HepG2 (cell line): Measurements from ENCODE around the gene HNRNPM. TPM values are rescaled to one million over a fixed set of nuclear protein-coding genes. Genes with fewer than 3 reads are reported as not detected.

Source experiments
- ATAC-seq: fragments of 200-7000 bp; cut with Tn5 transposase; 3 replicates; pipeline ENCODE4 v1.9.1; 2020; ENCODE audit warnings: mild to moderate bottlenecking, moderate library complexity
- BruUV-seq: library from RNA; stranded (reverse); fragments of 400-500 nt; replicated peaks from 2 replicates; lab custom pipeline; 2021; lab: Mats Ljungman, UMichigan
- CTCF ChIA-PET: fragments of 300-600 bp; formaldehyde crosslinking; extraction: SDS; loops from one replicate; lab custom pipeline; 2021; ENCODE audit warnings: low total read pairs, inconsistent platforms, low intra/inter-chr PET ratio; lab: Yijun Ruan, JAX
- POLR2A ChIA-PET: fragments of 350-600 bp; sonication (Branson Sonifier 250); formaldehyde crosslinking; loops from one replicate; lab custom pipeline; 2020; ENCODE audit warnings: antibody characterized with exemption, inconsistent platforms; lab: Yijun Ruan, JAX
- DNase-seq: peaks from one replicate; pipeline ENCODE4 v3.0.0-alpha.2; 2015; ENCODE audit warnings: low spot score
- FAIRE-seq: peaks from 3 replicates; lab custom pipeline; 2011; peaks lifted over from hg19 to GRCh38; lab: Jason Lieb, UNC
- H2AFZ ChIP-seq: one replicate; pipeline ENCODE4 v1.6.1; 2011; ENCODE audit warnings: low read length, inconsistent platforms
- H3K27ac ChIP-seq: fragments of 300-600 bp; 3 replicates; pipeline ENCODE4 v1.8.0; 2011; ENCODE audit warnings: mixed run types, mild to moderate bottlenecking, mixed read lengths, low read length, inconsistent platforms; ENCODE audit not compliant: insufficient read depth; ENCODE audit errors: extremely low read length
- H3K27me3 ChIP-seq, 2 experiments: fragments of 200-600 bp in 1 of 2; 2 replicates in 1 of 2; 3 replicates in 1 of 2; pipeline versions ENCODE4 v1.6.0 to v1.8.0; 2011; ENCODE audit warnings: low read length in 2 of 2, mild to moderate bottlenecking in 2 of 2, moderate library complexity in 2 of 2, inconsistent platforms in 1 of 2; ENCODE audit not compliant: insufficient read depth in 2 of 2, control insufficient read depth in 1 of 2
- H3K36me3 ChIP-seq, 2 experiments: fragments of 200-600 bp in 1 of 2; replicated peaks in 1 of 2; 2 replicates in 1 of 2; 3 replicates in 1 of 2; pipeline versions ENCODE4 v1.5.1 to v1.8.0; 2011; ENCODE audit warnings: low read length in 2 of 2, inconsistent platforms in 1 of 2; ENCODE audit not compliant: insufficient read depth in 2 of 2, control insufficient read depth in 1 of 2
- H3K4me1 ChIP-seq: 2 replicates; pipeline ENCODE4 v1.5.1; 2012; ENCODE audit warnings: low read length, inconsistent platforms; ENCODE audit not compliant: insufficient read depth
- H3K4me2 ChIP-seq: 2 replicates; pipeline ENCODE4 v1.6.0; 2011; ENCODE audit warnings: low read depth, low read length, inconsistent platforms
- H3K4me3 ChIP-seq, 3 experiments: fragments of 200-600 bp in 1 of 3; sonication (generic), shearing (Covaris generic) in 1 of 3; replicated peaks in 1 of 3; 2 replicates each; pipeline ENCODE4 v1.5.1; 2011 to 2016; ENCODE audit warnings: low read length in 3 of 3, inconsistent platforms in 2 of 3, low read depth in 2 of 3, mild to moderate bottlenecking in 2 of 3, control low read depth in 1 of 3, mixed read lengths in 1 of 3; ENCODE audit not compliant: insufficient read depth in 1 of 3
- H3K79me2 ChIP-seq: one replicate; pipeline ENCODE4 v1.6.1; 2011; ENCODE audit warnings: low read length, inconsistent platforms; ENCODE audit not compliant: insufficient read depth
- H3K9ac ChIP-seq: 2 replicates; pipeline ENCODE4 v1.6.0; 2011; ENCODE audit warnings: mild to moderate bottlenecking, low read depth, low read length, inconsistent platforms; ENCODE audit not compliant: insufficient read depth
- H3K9me3 ChIP-seq: 2 replicates; pipeline ENCODE4 v1.5.1; 2012; ENCODE audit warnings: mild to moderate bottlenecking, low read length
- H4K20me1 ChIP-seq: 2 replicates; pipeline ENCODE4 v1.6.0; 2011; ENCODE audit warnings: inconsistent platforms, mild to moderate bottlenecking, low read length, moderate library complexity; ENCODE audit not compliant: insufficient read depth
- BRCA1 ChIP-seq: sonication (generic); formaldehyde crosslinking; IDR thresholded peaks from 2 replicates; pipeline ENCODE4 v1.4.0; 2020; ENCODE audit warnings: missing genetic modification reagents
- CHCHD3 ChIP-seq: sonication (generic); formaldehyde crosslinking; IDR thresholded peaks from 2 replicates; pipeline ENCODE4 v1.8.0; 2022; ENCODE audit warnings: mild to moderate bottlenecking, missing genetic modification reagents, moderate library complexity
- DNMT1 ChIP-seq: sonication (generic); formaldehyde crosslinking; IDR thresholded peaks from 2 replicates; pipeline ENCODE4 v1.5.1; 2020; ENCODE audit warnings: mild to moderate bottlenecking, missing genetic modification reagents
- LBX2 ChIP-seq: sonication (generic); formaldehyde crosslinking; IDR thresholded peaks from 2 replicates; pipeline ENCODE4 v1.5.0; 2020; ENCODE audit warnings: missing genetic modification reagents, mild to moderate bottlenecking, borderline replicate concordance
- MED8 ChIP-seq: sonication (generic); formaldehyde crosslinking; IDR thresholded peaks from 2 replicates; pipeline ENCODE4 v1.8.1; 2023; ENCODE audit warnings: mild to moderate bottlenecking, missing genetic modification reagents; ENCODE audit not compliant: insufficient replicate concordance
- RXRA ChIP-seq: sonication (generic); formaldehyde crosslinking; IDR thresholded peaks from 2 replicates; pipeline ENCODE4 v1.5.1; 2020; ENCODE audit warnings: missing genetic modification reagents
- SKI ChIP-seq: fragments of 450-650 bp; IDR thresholded peaks from one replicate; pipeline ENCODE4 v1.6.1; 2018; ENCODE audit warnings: mild to moderate bottlenecking; ENCODE audit not compliant: partially characterized antibody
- SP1 ChIP-seq, 2 experiments: fragments of 450-650 bp in 1 of 2; sonication (generic) in 1 of 2; formaldehyde crosslinking in 1 of 2; IDR thresholded peaks; 2 replicates each; pipeline versions ENCODE4 v1.4.0 to v1.6.1; 2016 to 2020; ENCODE audit warnings: missing genetic modification reagents in 1 of 2
- STAG1 ChIP-seq: sonication (generic); formaldehyde crosslinking; IDR thresholded peaks from 2 replicates; pipeline ENCODE4 v1.4.0; 2020; ENCODE audit warnings: missing genetic modification reagents
- TAF15 ChIP-seq: fragments of 200-400 bp; formaldehyde crosslinking; IDR thresholded peaks from one replicate; pipeline ENCODE4 v1.6.1; 2018; ENCODE audit warnings: mild to moderate bottlenecking, low read depth, low read length; ENCODE audit not compliant: poor library complexity, severe bottlenecking
- ZMAT5 ChIP-seq: sonication (generic); formaldehyde crosslinking; IDR thresholded peaks from 2 replicates; pipeline ENCODE4 v1.5.0; 2020; ENCODE audit warnings: mild to moderate bottlenecking, low read depth, missing genetic modification reagents, borderline replicate concordance
- ZNF160 ChIP-seq: sonication (generic); formaldehyde crosslinking; IDR thresholded peaks from 2 replicates; pipeline ENCODE4 v1.8.0; 2022; ENCODE audit warnings: mild to moderate bottlenecking, inconsistent platforms, missing genetic modification reagents
- ZNF598 ChIP-seq: sonication (generic); formaldehyde crosslinking; IDR thresholded peaks from 2 replicates; pipeline ENCODE4 v1.5.1; 2020; ENCODE audit warnings: mild to moderate bottlenecking, missing genetic modification reagents, borderline replicate concordance
- ZNF614 ChIP-seq: IDR thresholded peaks from 2 replicates; pipeline ENCODE4 v1.6.1; 2018; ENCODE audit warnings: missing biosample characterization, missing genetic modification reagents, inconsistent platforms, borderline replicate concordance
- ZNF746 ChIP-seq: sonication (generic); formaldehyde crosslinking; IDR thresholded peaks from 2 replicates; pipeline ENCODE4 v1.8.0; 2022; ENCODE audit warnings: mild to moderate bottlenecking, missing genetic modification reagents
- WGBS: methylation state at CpG from one replicate; pipeline ENCODE4 v1.1.6; 2017; ENCODE audit warnings: low lambda C conversion rate; 5-methylcytosine and 5-hydroxymethylcytosine counted together
- in situ Hi-C: cut with HindIII; loops from 2 replicates; pipeline ENCODE4 v1.10.0; 2017; ENCODE audit warnings: low pct_unique_long_range_greater_than_20kb; ENCODE audit not compliant: extremely low pct_ligation_motif_present
- intact Hi-C: fragments of 100-400 bp; cut with micrococcal nuclease; formaldehyde crosslinking; loops from one replicate; pipeline ENCODE4 v1.10.0; 2022; ENCODE audit not compliant: unreplicated experiment
- polyA plus RNA-seq, 8 experiments: library from polyadenylated mRNA; depleted of rRNA in 3 of 8; stranded (reverse) in 7 of 8; unstranded in 1 of 8; fragments of >200 nt; fragmentation: Illumina TruSeq in 4 of 8; extraction: Trizol in 4 of 8; gene quantifications; 2 replicates each; pipeline versions ENCODE4 v1.2.1 to v1.2.3, GENCODE V29; 2011 to 2016; ENCODE audit warnings: low read depth in 4 of 8, missing spikeins in 1 of 8, mixed read lengths in 1 of 8; ENCODE audit not compliant: insufficient read depth in 1 of 8
- total RNA-seq, 5 experiments: library from RNA; depleted of rRNA; stranded (reverse); fragments of >200 nt; fragmentation: Illumina TruSeq; extraction: Trizol; gene quantifications; 2 replicates each; pipeline ENCODE4 v1.2.3, GENCODE V29; 2016; ENCODE audit warnings: low read depth in 1 of 5

The HNRNPM gene
- total and polyA plus RNA-seq, 2 of the 13 experiments (the other 11 are each of a cell fraction or from before 2014, with no cell fraction given) = 56.7 to 102 TPM

- POLR2A ChIA-PET = interaction anchor here (1.1 to 2.8 kb wide), 6 partner anchors 9 to 81 kb away, joined by 3 to 17 read pairs (median 4); partner anchors contain the start of genes HNRNPM and ZNF414
- no peak for DNase-seq
- in situ Hi-C loops (no loop called here), intact Hi-C loops (no loop called here)
- FAIRE-seq = no peak
- Histone ChIP-seq H3K4me3 (no peak overlapping the region), H3K9me3 (no peaks in the 10 kb centered on the region), H3K27me3 (peaks cover 0 to 14% of the 10 kb centered on the region in 2 experiments; a peak in 3 of 5 replicates), H3K27ac (no peak overlapping the region), H3K4me1 (peaks cover 34% of the 10 kb centered on the region), H3K4me2 (0 out of 2 replicates have a peak overlapping the region, but pooled peaks have one; percentile 98), H3K79me2 (no peaks in the 10 kb centered on the region), H3K9ac (no peak overlapping the region), H3K36me3 (no peaks in the 10 kb centered on the region), H2AFZ (no peak overlapping the region), H4K20me1 (no peaks in the 10 kb centered on the region)
- ATAC-seq = no peak
- BruUV-seq = no TSS peak
- CTCF ChIA-PET = interaction anchor here (0.9 kb wide), 1 partner anchor 93 kb away, joined by 3 read pairs; no protein-coding TSS in a partner anchor
- peak; percentile 7; the same call in 1 of the 2 replicates for TF ChIP-seq ZNF746 (CRISPR knock-in tag)
- no peak for TF ChIP-seq CHCHD3 (CRISPR knock-in tag)
- WGBS = 61% methylated on average over 6 of the region's 6 CpGs
These were observed 60.1 kb downstream of the HNRNPM start for GRCh38 chr19:8504919-8505318.

- H3K9me3 ChIP-seq = no peaks in the 10 kb centered on the region
- peak; percentile 58 for DNase-seq
- no peaks in the 10 kb centered on the region for H3K79me2 ChIP-seq
- intact Hi-C loops = loop anchor here (2.0 kb wide), 1 partner anchor 165 kb away; no protein-coding TSS in a partner anchor
- 0% methylated on average over 3 of the region's 56 CpGs for WGBS
- in situ Hi-C loops = no loop called here
- ChIA-PET POLR2A (interaction anchor here (1.0 to 2.8 kb wide), 7 partner anchors 8 to 91 kb away, joined by 3 to 17 read pairs (median 4); partner anchors contain the start of genes HNRNPM and ZNF414), CTCF (interaction anchor here (0.9 kb wide), 1 partner anchor 94 kb away, joined by 3 read pairs; no protein-coding TSS in a partner anchor)
- peaks cover 0 to 8% of the 10 kb centered on the region in 2 experiments; a peak in 1 of 5 replicates for H3K27me3 ChIP-seq
- H3K36me3 ChIP-seq = no peaks in the 10 kb centered on the region
- H2AFZ ChIP-seq = no peak overlapping the region
- ATAC-seq = peak; percentile 86
- peak; percentile 36 for FAIRE-seq
- H3K9ac ChIP-seq = peak overlapping the region; percentile 65
- H4K20me1 ChIP-seq = no peaks in the 10 kb centered on the region
- peak overlapping the region; percentile 59 to 74 (median 66) for H3K4me3 ChIP-seq
- H3K27ac ChIP-seq = peak overlapping the region; percentile 54
- peaks cover 25% of the 10 kb centered on the region for H3K4me1 ChIP-seq
- H3K4me2 ChIP-seq = peak overlapping the region; percentile 98
- no TSS peak for BruUV-seq
- TF ChIP-seq RXRA (CRISPR knock-in tag) (peak; percentile 54; the same call in 1 of the 2 replicates), ZNF614 (0 out of 2 replicates have a peak, but pooled peaks have one; percentile 29), STAG1 (CRISPR knock-in tag) (peak; percentile 82), MED8 (CRISPR knock-in tag) (peak; percentile 24), DNMT1 (CRISPR knock-in tag) (no peak), ZMAT5 (CRISPR knock-in tag) (no peak), SKI (no peak), ZNF160 (CRISPR knock-in tag) (0 out of 2 replicates have a peak, but pooled peaks have one; percentile 43), ZNF598 (CRISPR knock-in tag) (peak; percentile 58; the same call in 1 of the 2 replicates), BRCA1 (CRISPR knock-in tag) (0 out of 2 replicates have a peak, but pooled peaks have one; percentile 27), LBX2 (CRISPR knock-in tag) (peak; percentile 55; the same call in 1 of the 2 replicates), TAF15 (peak; percentile 40), SP1 (IDR thresholded peaks at IDR 0.05) (no peak), SP1 (CRISPR knock-in tag; IDR thresholded peaks at IDR 0.05) (0 out of 2 replicates have a peak, but pooled peaks have one; percentile 10)
These were observed 61.1 kb downstream of the HNRNPM start for GRCh38 chr19:8505680-8506401.
